Neural cell (in vitro differentiated cells): Measurements from ENCODE around the gene CAMK2B.

Experiments
- CTCF ChIP-seq: fragments of 450-650 bp; IDR thresholded peaks from 2 replicates; pipeline ENCODE4 v1.5.1; 2014; ENCODE audit warnings: antibody characterized with exemption, mild to moderate bottlenecking, moderate library complexity; ENCODE audit not compliant: poor library complexity, severe bottlenecking
- EP300 ChIP-seq: fragments of 450-650 bp; conservative IDR thresholded peaks from 2 replicates; pipeline ENCODE4 v1.6.1; 2014; ENCODE audit warnings: antibody characterized with exemption, mild to moderate bottlenecking, moderate library complexity; ENCODE audit not compliant: poor library complexity, severe bottlenecking
- EZH2 ChIP-seq: fragments of 200-600, 300-800 bp; shearing (Covaris generic), sonication (generic); IDR thresholded peaks from 2 replicates; pipeline ENCODE4 v1.6.1; 2014; ENCODE audit warnings: antibody characterized with exemption, low read length, borderline replicate concordance, mild to moderate bottlenecking; ENCODE audit not compliant: insufficient read depth, poor library complexity, severe bottlenecking
- MXI1 ChIP-seq: fragments of 450-650 bp; conservative IDR thresholded peaks from 2 replicates; pipeline ENCODE4 v1.6.1; 2014; ENCODE audit warnings: antibody characterized with exemption, mild to moderate bottlenecking; ENCODE audit not compliant: poor library complexity, severe bottlenecking
- POLR2AphosphoS5 ChIP-seq: IDR thresholded peaks from 2 replicates; pipeline ENCODE4 v1.6.1; 2012
- RAD21 ChIP-seq: fragments of 450-650 bp; conservative IDR thresholded peaks from 2 replicates; pipeline ENCODE4 v1.6.1; 2014; ENCODE audit warnings: antibody characterized with exemption, mild to moderate bottlenecking, moderate library complexity
- SMC3 ChIP-seq: fragments of 450-650 bp; conservative IDR thresholded peaks from 2 replicates; pipeline ENCODE4 v1.6.1; 2014; ENCODE audit warnings: antibody characterized with exemption, mild to moderate bottlenecking, moderate library complexity; ENCODE audit not compliant: poor library complexity
- TAF1 ChIP-seq: IDR thresholded peaks from 2 replicates; pipeline ENCODE4 v1.6.1; 2012; ENCODE audit warnings: low read depth
- TF ChIP-seq, protein P1 (sequence below): IDR thresholded peaks from 2 replicates; pipeline ENCODE4 v1.6.1; 2012; ENCODE audit warnings: borderline replicate concordance

DNA sequence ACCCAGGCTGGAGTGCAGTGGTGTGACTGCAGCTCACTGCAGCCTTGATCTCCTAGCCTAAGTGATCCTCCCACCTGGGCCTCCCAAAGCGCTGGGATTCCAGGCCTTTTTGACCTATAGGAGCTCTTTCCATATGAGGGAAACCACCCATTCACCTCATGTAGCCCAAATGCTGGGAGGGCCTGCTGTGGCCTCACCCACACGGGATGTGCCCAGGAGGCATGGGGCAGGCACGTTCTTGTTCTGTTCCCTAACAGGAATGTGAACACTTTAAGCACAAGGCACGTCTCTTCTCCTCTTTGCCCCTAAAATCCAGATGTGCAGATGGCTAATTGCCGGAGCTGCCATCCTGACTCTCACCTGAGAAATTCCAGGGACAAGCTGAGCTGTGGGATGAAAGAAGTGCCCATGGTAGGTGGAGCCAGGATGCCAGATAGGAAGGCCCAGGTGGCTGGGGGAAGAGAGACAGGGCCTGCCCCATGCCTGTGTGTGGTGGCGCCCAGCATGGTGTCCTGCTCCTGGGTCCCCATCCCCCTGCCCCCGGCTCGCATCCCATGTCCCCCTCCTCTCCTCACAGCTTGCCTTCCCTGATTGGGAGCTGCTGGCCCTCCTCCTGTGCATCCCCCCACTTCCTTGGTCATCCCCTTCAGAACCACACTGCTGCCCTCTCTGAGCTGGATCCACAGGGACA, 17.3 kb downstream of the CAMK2B start:
- no peak for TF ChIP-seq EZH2
- no peak for TF ChIP-seq POLR2AphosphoS5
- no peak for TF ChIP-seq CTCF
- TF ChIP-seq, protein P1, sequence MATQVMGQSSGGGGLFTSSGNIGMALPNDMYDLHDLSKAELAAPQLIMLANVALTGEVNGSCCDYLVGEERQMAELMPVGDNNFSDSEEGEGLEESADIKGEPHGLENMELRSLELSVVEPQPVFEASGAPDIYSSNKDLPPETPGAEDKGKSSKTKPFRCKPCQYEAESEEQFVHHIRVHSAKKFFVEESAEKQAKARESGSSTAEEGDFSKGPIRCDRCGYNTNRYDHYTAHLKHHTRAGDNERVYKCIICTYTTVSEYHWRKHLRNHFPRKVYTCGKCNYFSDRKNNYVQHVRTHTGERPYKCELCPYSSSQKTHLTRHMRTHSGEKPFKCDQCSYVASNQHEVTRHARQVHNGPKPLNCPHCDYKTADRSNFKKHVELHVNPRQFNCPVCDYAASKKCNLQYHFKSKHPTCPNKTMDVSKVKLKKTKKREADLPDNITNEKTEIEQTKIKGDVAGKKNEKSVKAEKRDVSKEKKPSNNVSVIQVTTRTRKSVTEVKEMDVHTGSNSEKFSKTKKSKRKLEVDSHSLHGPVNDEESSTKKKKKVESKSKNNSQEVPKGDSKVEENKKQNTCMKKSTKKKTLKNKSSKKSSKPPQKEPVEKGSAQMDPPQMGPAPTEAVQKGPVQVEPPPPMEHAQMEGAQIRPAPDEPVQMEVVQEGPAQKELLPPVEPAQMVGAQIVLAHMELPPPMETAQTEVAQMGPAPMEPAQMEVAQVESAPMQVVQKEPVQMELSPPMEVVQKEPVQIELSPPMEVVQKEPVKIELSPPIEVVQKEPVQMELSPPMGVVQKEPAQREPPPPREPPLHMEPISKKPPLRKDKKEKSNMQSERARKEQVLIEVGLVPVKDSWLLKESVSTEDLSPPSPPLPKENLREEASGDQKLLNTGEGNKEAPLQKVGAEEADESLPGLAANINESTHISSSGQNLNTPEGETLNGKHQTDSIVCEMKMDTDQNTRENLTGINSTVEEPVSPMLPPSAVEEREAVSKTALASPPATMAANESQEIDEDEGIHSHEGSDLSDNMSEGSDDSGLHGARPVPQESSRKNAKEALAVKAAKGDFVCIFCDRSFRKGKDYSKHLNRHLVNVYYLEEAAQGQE = no peak
- no peak for TF ChIP-seq MXI1
- no peak for TF ChIP-seq EP300
- TF ChIP-seq TAF1 = no peak
- no peak for TF ChIP-seq RAD21
- no peak for TF ChIP-seq SMC3
